HepG2 (cell line): Measurements from ENCODE around the gene HIPK3. TPM values are rescaled to one million over a fixed set of nuclear protein-coding genes. Genes with fewer than 3 reads are reported as not detected.

Experiments
- ARNT2 ChIP-seq: sonication (generic); formaldehyde crosslinking; IDR thresholded peaks from 2 replicates; pipeline ENCODE4 v1.8.0; 2022; ENCODE audit warnings: mild to moderate bottlenecking, low read depth, missing genetic modification reagents, moderate library complexity
- FOXK2 ChIP-seq: fragments of 450-650 bp; IDR thresholded peaks from 2 replicates; pipeline ENCODE4 v1.6.1; 2016
- GATAD1 ChIP-seq: IDR thresholded peaks from 2 replicates; pipeline ENCODE4 v1.6.1; 2016; ENCODE audit warnings: missing genetic modification reagents, missing compliant biosample characterization
- GPN1 ChIP-seq: sonication (generic); formaldehyde crosslinking; IDR thresholded peaks from 2 replicates; pipeline ENCODE4 v1.5.1; 2020; ENCODE audit warnings: missing genetic modification reagents, borderline replicate concordance
- IRX3 ChIP-seq: sonication (generic); formaldehyde crosslinking; IDR thresholded peaks from 2 replicates; pipeline ENCODE4 v1.8.1; 2023; ENCODE audit warnings: mild to moderate bottlenecking, low read depth, missing genetic modification reagents, borderline replicate concordance
- KAT2B ChIP-seq: fragments of 150-350 bp; IDR thresholded peaks from 2 replicates; pipeline ENCODE4 v1.6.1; 2014; ENCODE audit warnings: low read depth, low read length, borderline replicate concordance
- PCBP2 ChIP-seq: fragments of 200-400 bp; formaldehyde crosslinking; optimal IDR thresholded peaks from 2 replicates; pipeline ENCODE3; 2018; ENCODE audit warnings: low read length, low read depth; ENCODE audit not compliant: poor library complexity, severe bottlenecking
- POGZ ChIP-seq: sonication (generic); formaldehyde crosslinking; IDR thresholded peaks from 2 replicates; pipeline ENCODE4 v1.4.0; 2020; ENCODE audit warnings: mild to moderate bottlenecking, missing genetic modification reagents
- POLR2A ChIP-seq, 2 experiments: IDR thresholded peaks; 2 replicates each; pipeline ENCODE4 v1.6.1; 2011; ENCODE audit warnings: low read depth in 2 of 2, low read length in 2 of 2, mild to moderate bottlenecking in 1 of 2, moderate library complexity in 1 of 2; ENCODE audit not compliant: insufficient read depth in 1 of 2
- REXO4 ChIP-seq: sonication (generic); formaldehyde crosslinking; IDR thresholded peaks from 2 replicates; pipeline ENCODE4 v1.8.0; 2022; ENCODE audit warnings: missing genetic modification reagents, mild to moderate bottlenecking, borderline replicate concordance
- ZNF124 ChIP-seq: sonication (generic); formaldehyde crosslinking; IDR thresholded peaks from 2 replicates; pipeline ENCODE4 v1.4.0; 2020; ENCODE audit warnings: missing genetic modification reagents
- ZNF18 ChIP-seq: sonication (generic); formaldehyde crosslinking; IDR thresholded peaks from 2 replicates; pipeline ENCODE4 v1.8.0; 2022; ENCODE audit warnings: mild to moderate bottlenecking, missing genetic modification reagents; ENCODE audit not compliant: insufficient replicate concordance
- ZNF318 ChIP-seq: sonication (generic); formaldehyde crosslinking; IDR thresholded peaks from 2 replicates; pipeline ENCODE4 v1.4.0; 2020; ENCODE audit warnings: mild to moderate bottlenecking, missing genetic modification reagents
- ZNF616 ChIP-seq: sonication (generic); formaldehyde crosslinking; IDR thresholded peaks from 2 replicates; pipeline ENCODE4 v1.5.0; 2020; ENCODE audit warnings: low read depth, mild to moderate bottlenecking, missing genetic modification reagents
- ZNF674 ChIP-seq: sonication (generic); formaldehyde crosslinking; IDR thresholded peaks from 2 replicates; pipeline ENCODE4 v1.5.0; 2020; ENCODE audit warnings: low read depth, mild to moderate bottlenecking, missing genetic modification reagents
- ZNF782 ChIP-seq: sonication (generic); formaldehyde crosslinking; IDR thresholded peaks from 2 replicates; pipeline ENCODE4 v1.4.0; 2020; ENCODE audit warnings: missing genetic modification reagents, mild to moderate bottlenecking, borderline replicate concordance
- polyA plus RNA-seq, 8 experiments: library from polyadenylated mRNA; depleted of rRNA in 3 of 8; stranded (reverse) in 7 of 8; unstranded in 1 of 8; fragments of >200 nt; fragmentation: Illumina TruSeq in 4 of 8; extraction: Trizol in 4 of 8; gene quantifications; 2 replicates each; pipeline versions ENCODE4 v1.2.1 to v1.2.3, GENCODE V29; 2011 to 2016; ENCODE audit warnings: low read depth in 4 of 8, missing spikeins in 1 of 8, mixed read lengths in 1 of 8; ENCODE audit not compliant: insufficient read depth in 1 of 8
- total RNA-seq, 5 experiments: library from RNA; depleted of rRNA; stranded (reverse); fragments of >200 nt; fragmentation: Illumina TruSeq; extraction: Trizol; gene quantifications; 2 replicates each; pipeline ENCODE4 v1.2.3, GENCODE V29; 2016; ENCODE audit warnings: low read depth in 1 of 5
- TF ChIP-seq, protein P1 (sequence below): sonication (generic); formaldehyde crosslinking; IDR thresholded peaks from 2 replicates; pipeline ENCODE4 v1.5.1; 2020; ENCODE audit warnings: missing genetic modification reagents, mild to moderate bottlenecking, borderline replicate concordance

HIPK3 gene
- total and polyA plus RNA-seq, 2 of the 13 experiments (the other 11 are each of a cell fraction or from before 2014, with no cell fraction given), result 20.5 to 44.3 TPM

GRCh38 chr11:33257897-33258630 is 883 bp downstream of the HIPK3 start (continued):
- TF ChIP-seq, protein P1, sequence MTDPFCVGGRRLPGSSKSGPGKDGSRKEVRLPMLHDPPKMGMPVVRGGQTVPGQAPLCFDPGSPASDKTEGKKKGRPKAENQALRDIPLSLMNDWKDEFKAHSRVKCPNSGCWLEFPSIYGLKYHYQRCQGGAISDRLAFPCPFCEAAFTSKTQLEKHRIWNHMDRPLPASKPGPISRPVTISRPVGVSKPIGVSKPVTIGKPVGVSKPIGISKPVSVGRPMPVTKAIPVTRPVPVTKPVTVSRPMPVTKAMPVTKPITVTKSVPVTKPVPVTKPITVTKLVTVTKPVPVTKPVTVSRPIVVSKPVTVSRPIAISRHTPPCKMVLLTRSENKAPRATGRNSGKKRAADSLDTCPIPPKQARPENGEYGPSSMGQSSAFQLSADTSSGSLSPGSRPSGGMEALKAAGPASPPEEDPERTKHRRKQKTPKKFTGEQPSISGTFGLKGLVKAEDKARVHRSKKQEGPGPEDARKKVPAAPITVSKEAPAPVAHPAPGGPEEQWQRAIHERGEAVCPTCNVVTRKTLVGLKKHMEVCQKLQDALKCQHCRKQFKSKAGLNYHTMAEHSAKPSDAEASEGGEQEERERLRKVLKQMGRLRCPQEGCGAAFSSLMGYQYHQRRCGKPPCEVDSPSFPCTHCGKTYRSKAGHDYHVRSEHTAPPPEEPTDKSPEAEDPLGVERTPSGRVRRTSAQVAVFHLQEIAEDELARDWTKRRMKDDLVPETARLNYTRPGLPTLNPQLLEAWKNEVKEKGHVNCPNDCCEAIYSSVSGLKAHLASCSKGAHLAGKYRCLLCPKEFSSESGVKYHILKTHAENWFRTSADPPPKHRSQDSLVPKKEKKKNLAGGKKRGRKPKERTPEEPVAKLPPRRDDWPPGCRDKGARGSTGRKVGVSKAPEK (CRISPR knock-in tag), result no peak
- no peak for TF ChIP-seq ZNF18 (CRISPR knock-in tag)
- no peak for TF ChIP-seq KAT2B
- TF ChIP-seq REXO4 (CRISPR knock-in tag), result no peak
- TF ChIP-seq ZNF782 (CRISPR knock-in tag), result no peak
- no peak for TF ChIP-seq GPN1 (CRISPR knock-in tag)
- peak; percentile 56 to 80 for TF ChIP-seq POLR2A (IDR thresholded peaks at IDR 0.05; ENCODE audit: insufficient read depth in 1 of 2, low read depth in 2 of 2, low read length in 2 of 2)
- TF ChIP-seq PCBP2, result no peak
- no peak for TF ChIP-seq GATAD1 (CRISPR knock-in tag)
- TF ChIP-seq ZNF616 (CRISPR knock-in tag), result peak; percentile 47
- 0 out of 2 replicates have a peak, but pooled peaks have one; percentile 36 for TF ChIP-seq ZNF318
- 0 out of 2 replicates have a peak, but pooled peaks have one; percentile 44 for TF ChIP-seq POGZ (CRISPR knock-in tag)
- no peak for TF ChIP-seq IRX3 (CRISPR knock-in tag)
- no peak for TF ChIP-seq ZNF124
- TF ChIP-seq FOXK2, result no peak
- TF ChIP-seq ARNT2 (CRISPR knock-in tag), result peak; percentile 41; the same call in 1 of the 2 replicates
- TF ChIP-seq ZNF674 (CRISPR knock-in tag), result no peak
